Stimulated activated CD8-positive, alpha-beta memory T cell treated with anti-CD3 and anti-CD28 coated beads, Interleukin-15, amount 100 ng/mL, for 24 hours (primary cell): ENCODE results near the gene PLCL1.

Source experiments
- DNase-seq: peaks from one replicate; pipeline ENCODE4 v3.0.0-alpha.2; 2020; ENCODE audit warnings: low read depth

The PLCL1 gene

GRCh38 chr2:198060277-198060676 lies 255.9 kb downstream of the PLCL1 start:
- no peak for DNase-seq

GRCh38 chr2:198062826-198063225 lies 258.4 kb downstream of the PLCL1 start:
- DNase-seq, result no peak

- no peak for DNase-seq
Measured at GRCh38 chr2:198063242-198063641, 258.8 kb downstream of the PLCL1 start.

GRCh38 chr2:198065322-198065721 lies 260.9 kb downstream of the PLCL1 start:
- DNase-seq, result no peak

GRCh38 chr2:198066597-198066996 lies 262.2 kb downstream of the PLCL1 start:
- no peak for DNase-seq

GRCh38 chr2:198072655-198073054 lies 268.3 kb downstream of the PLCL1 start:
- no peak for DNase-seq

- no peak for DNase-seq
Measured at GRCh38 chr2:198073253-198073652, 268.9 kb downstream of the PLCL1 start.

- no peak for DNase-seq
Measured at GRCh38 chr2:198077477-198077876, 273.1 kb downstream of the PLCL1 start.

- no peak for DNase-seq
Measured at GRCh38 chr2:198080879-198081765, 276.7 kb downstream of the PLCL1 start.

- DNase-seq, result no peak
Measured at GRCh38 chr2:198084156-198084555, 279.8 kb downstream of the PLCL1 start.

GRCh38 chr2:198096002-198096401 lies 291.6 kb downstream of the PLCL1 start:
- DNase-seq, result no peak

- DNase-seq, result no peak
Measured at GRCh38 chr2:198096965-198097364, 292.6 kb downstream of the PLCL1 start.

- DNase-seq, result no peak
Measured at GRCh38 chr2:198097630-198098029, 293.2 kb downstream of the PLCL1 start.

- DNase-seq, result no peak
Measured at GRCh38 chr2:198098386-198098785, 294.0 kb downstream of the PLCL1 start.

- DNase-seq, result no peak
Measured at GRCh38 chr2:198098918-198099317, 294.5 kb downstream of the PLCL1 start.

- no peak for DNase-seq
Measured at GRCh38 chr2:198100346-198100745, 296.0 kb downstream of the PLCL1 start.

- no peak for DNase-seq
Measured at GRCh38 chr2:198101688-198102087, 297.3 kb downstream of the PLCL1 start.

- DNase-seq, result no peak
Measured at GRCh38 chr2:198102120-198102519, 297.7 kb downstream of the PLCL1 start.

GRCh38 chr2:198102856-198103255 lies 298.5 kb downstream of the PLCL1 start:
- no peak for DNase-seq

GRCh38 chr2:198106621-198107385 lies 302.4 kb downstream of the PLCL1 start:
- no peak for DNase-seq

GRCh38 chr2:198113316-198113715 lies 308.9 kb downstream of the PLCL1 start:
- DNase-seq, result no peak

- no peak for DNase-seq
Measured at GRCh38 chr2:198114064-198114463, 309.7 kb downstream of the PLCL1 start.

GRCh38 chr2:198115201-198115600 lies 310.8 kb downstream of the PLCL1 start:
- no peak for DNase-seq
